ENCODE data around the gene DHRS1.
"Not testable (repeated sequence)": the region's sequence is repeated elsewhere in the genome, so short reads cannot be mapped to it uniquely, and the experiment has no call there.

DHRS1 gene

GRCh38 chr14:24335461-24336171, 36.0 kb upstream of the DHRS1 start:
- Histone ChIP-seq H3K9ac (ENCODE audit: low read length) (no peak overlapping the region), H3K4me3 (ENCODE audit: low read depth in 1 of 2, low read length in 2 of 2) (no peak overlapping the region), H3K27me3 (ENCODE audit: control insufficient read depth in 1 of 2, insufficient read depth in 2 of 2, low read length in 2 of 2) (peaks cover 39 to 41% of the 10 kb centered on the region in 2 donors), H3K27ac (ENCODE audit: low read depth, low read length) (no peak overlapping the region), H3K36me3 (ENCODE audit: insufficient read depth, low read length) (no peaks in the 10 kb centered on the region), H3K9me3 (ENCODE audit: low read length) (no peaks in the 10 kb centered on the region), H3K4me1 (ENCODE audit: insufficient read depth, low read length) (peaks cover 35% of the 10 kb centered on the region)

- Histone ChIP-seq H3K4me3 (ENCODE audit: low read depth in 1 of 2, low read length in 2 of 2) (peak within 1 kb of the TSS; percentile 25 to 35), H3K9me3 (ENCODE audit: low read length) (no peaks in the 10 kb centered on the region), H3K4me1 (ENCODE audit: insufficient read depth, low read length) (peaks cover 35% of the 10 kb centered on the region), H3K36me3 (ENCODE audit: insufficient read depth, low read length) (no peaks in the 10 kb centered on the region), H3K27me3 (ENCODE audit: control insufficient read depth in 1 of 2, insufficient read depth in 2 of 2, low read length in 2 of 2) (peaks cover 39 to 41% of the 10 kb centered on the region in 2 donors), H3K9ac (ENCODE audit: low read length) (no peak within 1 kb of the TSS), H3K27ac (ENCODE audit: low read depth, low read length) (no peak within 1 kb of the TSS)
These were observed 35.1 kb upstream of the DHRS1 start, which contains the start of gene ADCY4 for GRCh38 chr14:24334431-24335291. Gene ADCY4, minus strand, starts transcription at chr14:24335071. Its CDS starts 419 bp downstream, at chr14:24334652.

GRCh38 chr14:24332268-24332993, 32.9 kb upstream of the DHRS1 start:
- Histone ChIP-seq H3K36me3 (ENCODE audit: insufficient read depth, low read length) (no peaks in the 10 kb centered on the region), H3K9ac (ENCODE audit: low read length) (no peak overlapping the region), H3K9me3 (ENCODE audit: low read length) (no peaks in the 10 kb centered on the region), H3K27me3 (ENCODE audit: control insufficient read depth in 1 of 2, insufficient read depth in 2 of 2, low read length in 2 of 2) (peaks cover 39 to 40% of the 10 kb centered on the region in 2 donors), H3K4me3 (ENCODE audit: low read depth in 1 of 2, low read length in 2 of 2) (no peak overlapping the region), H3K27ac (ENCODE audit: low read depth, low read length) (no peak overlapping the region), H3K4me1 (ENCODE audit: insufficient read depth, low read length) (peaks cover 24% of the 10 kb centered on the region)

GRCh38 chr14:24331731-24332267, 32.2 kb upstream of the DHRS1 start:
- H3K4me1 ChIP-seq (ENCODE audit: insufficient read depth, low read length) = peaks cover 24% of the 10 kb centered on the region
- H3K9me3 ChIP-seq (ENCODE audit: low read length) = no peaks in the 10 kb centered on the region
- H3K9ac ChIP-seq (ENCODE audit: low read length) = no peak overlapping the region
- no peak overlapping the region for H3K27ac ChIP-seq (ENCODE audit: low read depth, low read length)
- H3K4me3 ChIP-seq (ENCODE audit: low read depth in 1 of 2, low read length in 2 of 2) = no peak overlapping the region
- peaks cover 34 to 36% of the 10 kb centered on the region in 2 donors for H3K27me3 ChIP-seq (ENCODE audit: control insufficient read depth in 1 of 2, insufficient read depth in 2 of 2, low read length in 2 of 2)
- no peaks in the 10 kb centered on the region for H3K36me3 ChIP-seq (ENCODE audit: insufficient read depth, low read length)

DNA sequence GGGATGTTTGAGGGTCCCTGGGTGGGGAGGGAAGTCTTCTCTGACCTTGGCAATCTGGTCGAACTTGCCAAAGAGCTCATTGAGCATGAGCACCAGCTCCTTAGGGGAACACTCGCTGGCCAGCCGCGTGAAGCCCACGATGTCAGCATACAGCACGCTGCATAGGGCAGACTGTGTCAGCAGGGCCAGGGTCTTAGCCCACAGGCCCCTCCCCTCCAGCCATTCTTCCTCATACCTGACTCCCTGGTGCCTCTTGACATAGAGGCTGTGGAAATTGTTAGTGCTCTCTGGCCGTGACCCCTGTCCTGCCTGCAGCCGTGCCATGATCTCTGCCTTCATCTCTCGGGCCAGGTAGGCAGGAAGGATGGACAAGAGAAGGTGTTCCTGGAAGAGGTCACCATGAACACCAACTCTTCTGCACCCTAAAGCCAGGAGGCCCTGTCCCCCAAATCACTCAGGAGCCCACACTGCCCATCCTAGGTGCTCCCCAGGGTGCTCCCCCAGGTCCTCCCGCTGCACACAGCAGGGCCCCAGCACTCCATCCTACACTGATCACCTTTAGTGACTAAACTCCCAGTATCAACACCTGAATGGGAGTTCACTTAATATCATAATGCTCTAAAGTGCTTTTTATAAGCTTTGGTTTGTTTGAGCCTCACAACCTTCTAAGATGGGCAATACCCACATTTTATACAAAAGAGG, 31.5 kb upstream of the DHRS1 start:
- no peak overlapping the region for H3K27ac ChIP-seq (ENCODE audit: low read depth, low read length)

GRCh38 chr14:24329736-24330135, 30.2 kb upstream of the DHRS1 start:
- Histone ChIP-seq H3K9ac (ENCODE audit: low read length) (no peak overlapping the region), H3K9me3 (ENCODE audit: low read length) (no peaks in the 10 kb centered on the region), H3K27me3 (ENCODE audit: control insufficient read depth in 1 of 2, insufficient read depth in 2 of 2, low read length in 2 of 2) (peaks cover 19 to 22% of the 10 kb centered on the region in 2 donors), H3K4me1 (ENCODE audit: insufficient read depth, low read length) (peaks cover 24% of the 10 kb centered on the region), H3K27ac (ENCODE audit: low read depth, low read length) (no peak overlapping the region), H3K36me3 (ENCODE audit: insufficient read depth, low read length) (no peaks in the 10 kb centered on the region), H3K4me3 (ENCODE audit: low read depth in 1 of 2, low read length in 2 of 2) (no peak overlapping the region)

More for the DNA sequence above, 31.5 kb upstream of the DHRS1 start:
- no peaks in the 10 kb centered on the region for H3K36me3 ChIP-seq (ENCODE audit: insufficient read depth, low read length)
- no peaks in the 10 kb centered on the region for H3K9me3 ChIP-seq (ENCODE audit: low read length)
- H3K27me3 ChIP-seq (ENCODE audit: control insufficient read depth in 1 of 2, insufficient read depth in 2 of 2, low read length in 2 of 2) = peaks cover 29% of the 10 kb centered on the region in 2 donors
- H3K4me3 ChIP-seq (ENCODE audit: low read depth in 1 of 2, low read length in 2 of 2) = no peak overlapping the region
- no peak overlapping the region for H3K9ac ChIP-seq (ENCODE audit: low read length)
- H3K4me1 ChIP-seq (ENCODE audit: insufficient read depth, low read length) = peaks cover 24% of the 10 kb centered on the region

GRCh38 chr14:24329073-24329663, 29.6 kb upstream of the DHRS1 start:
- Histone ChIP-seq H3K27ac (ENCODE audit: low read depth, low read length) (no peak overlapping the region), H3K9me3 (ENCODE audit: low read length) (no peaks in the 10 kb centered on the region), H3K36me3 (ENCODE audit: insufficient read depth, low read length) (no peaks in the 10 kb centered on the region), H3K27me3 (ENCODE audit: control insufficient read depth in 1 of 2, insufficient read depth in 2 of 2, low read length in 2 of 2) (peaks cover 14 to 17% of the 10 kb centered on the region in 2 donors), H3K9ac (ENCODE audit: low read length) (no peak overlapping the region), H3K4me3 (ENCODE audit: low read depth in 1 of 2, low read length in 2 of 2) (no peak overlapping the region), H3K4me1 (ENCODE audit: insufficient read depth, low read length) (peaks cover 20% of the 10 kb centered on the region)

DNA sequence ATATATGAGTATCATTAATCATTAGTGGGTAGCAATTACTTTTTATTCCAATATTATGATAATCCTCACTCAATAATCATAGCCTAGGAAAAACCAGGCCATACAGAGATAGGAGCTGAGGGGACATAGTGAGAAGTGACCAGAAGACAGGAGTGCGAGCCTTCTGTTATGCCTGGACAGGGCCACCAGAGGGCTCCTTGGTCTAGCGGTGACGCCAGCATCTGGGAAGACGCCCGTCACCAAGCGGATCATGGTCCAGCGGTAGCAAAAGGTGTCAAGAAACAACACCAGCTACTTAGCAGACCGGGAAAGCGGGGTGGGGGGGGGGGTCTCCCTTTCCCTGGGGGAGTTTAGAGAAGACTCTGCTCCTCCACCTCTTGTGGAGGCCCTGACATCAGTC, 28.3 kb upstream of the DHRS1 start:
- not testable (repeated sequence) for H3K4me3 ChIP-seq (ENCODE audit: low read depth in 1 of 2, low read length in 2 of 2); H3K27me3 ChIP-seq (ENCODE audit: control insufficient read depth in 1 of 2, insufficient read depth in 2 of 2, low read length in 2 of 2); H3K9me3 ChIP-seq (ENCODE audit: low read length); H3K36me3 ChIP-seq (ENCODE audit: insufficient read depth, low read length); H3K27ac ChIP-seq (ENCODE audit: low read depth, low read length); H3K9ac ChIP-seq (ENCODE audit: low read length)
- peaks cover 10% of the 10 kb centered on the region for H3K4me1 ChIP-seq (ENCODE audit: insufficient read depth, low read length)

DNA sequence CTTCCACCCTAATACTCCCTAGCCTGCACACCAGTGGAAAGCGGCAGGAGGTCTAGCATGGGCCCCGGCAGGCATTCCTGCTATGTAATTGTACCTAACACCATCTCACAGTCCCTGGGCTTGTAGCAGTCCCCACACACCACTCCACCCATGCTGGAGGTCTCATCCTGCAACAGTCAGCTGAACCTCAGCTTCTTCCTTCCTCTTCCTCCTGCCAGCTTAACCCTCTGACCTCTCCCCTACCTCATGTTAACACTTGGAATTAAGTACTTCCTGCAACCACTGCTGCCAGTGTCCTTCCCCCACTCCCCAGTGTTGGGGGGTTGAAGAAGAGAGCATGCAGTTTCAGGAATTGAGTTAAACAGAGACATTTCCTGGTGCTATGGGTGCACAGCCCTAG, 27.7 kb upstream of the DHRS1 start:
- Histone ChIP-seq H3K4me1 (ENCODE audit: insufficient read depth, low read length) (peaks cover 4% of the 10 kb centered on the region), H3K27ac (ENCODE audit: low read depth, low read length) (no peak overlapping the region), H3K9me3 (ENCODE audit: low read length) (no peaks in the 10 kb centered on the region), H3K27me3 (ENCODE audit: control insufficient read depth in 1 of 2, insufficient read depth in 2 of 2, low read length in 2 of 2) (peaks cover 1% of the 10 kb centered on the region in 2 donors), H3K36me3 (ENCODE audit: insufficient read depth, low read length) (no peaks in the 10 kb centered on the region), H3K4me3 (ENCODE audit: low read depth in 1 of 2, low read length in 2 of 2) (no peak overlapping the region), H3K9ac (ENCODE audit: low read length) (no peak overlapping the region)

- no peak overlapping the region for H3K9ac ChIP-seq (ENCODE audit: low read length)
- no peaks in the 10 kb centered on the region for H3K36me3 ChIP-seq (ENCODE audit: insufficient read depth, low read length)
- no peak overlapping the region for H3K27ac ChIP-seq (ENCODE audit: low read depth, low read length)
- H3K4me3 ChIP-seq (ENCODE audit: low read depth in 1 of 2, low read length in 2 of 2) = no peak overlapping the region
- no peaks in the 10 kb centered on the region for H3K4me1 ChIP-seq (ENCODE audit: insufficient read depth, low read length)
- H3K9me3 ChIP-seq (ENCODE audit: low read length) = no peaks in the 10 kb centered on the region
- H3K27me3 ChIP-seq (ENCODE audit: control insufficient read depth in 1 of 2, insufficient read depth in 2 of 2, low read length in 2 of 2) = no peaks in the 10 kb centered on the region
These were observed 26.4 kb upstream of the DHRS1 start for GRCh38 chr14:24325963-24326362.
